A549 (cell line): Measurements from ENCODE around the gene ELMO2. TPM values are rescaled to one million over a fixed set of nuclear protein-coding genes. Genes with fewer than 3 reads are reported as not detected.

Experiments used
- ATAC-seq, 2 experiments: fragments of 200-7000 bp in 1 of 2; fragments of >200 bp in 1 of 2; cut with Nextera tagmentation in 1 of 2; cut with Tn5 transposase in 1 of 2; 3 replicates each; pipeline versions ENCODE4 v1.8.0 to v1.9.1; 2018 to 2020; ENCODE audit warnings: mild to moderate bottlenecking in 1 of 2, moderate library complexity in 1 of 2
- CTCF ChIA-PET: fragments of 300-600 bp; sonication (Branson Sonifier 250); formaldehyde crosslinking; extraction: SDS; loops from one replicate; lab custom pipeline; 2021; ENCODE audit warnings: antibody characterized with exemption, inconsistent platforms; lab: Yijun Ruan, JAX
- POLR2A ChIA-PET: fragments of 350-600 bp; formaldehyde crosslinking; extraction: SDS; loops from one replicate; lab custom pipeline; 2021; ENCODE audit warnings: antibody characterized with exemption, inconsistent platforms; lab: Yijun Ruan, JAX
- DNase-seq, 2 experiments: peaks; one replicate each; pipeline versions ENCODE4 v3.0.0 to v3.0.0-alpha.2; 2011 to 2016; ENCODE audit warnings: low read depth in 1 of 2, low spot score in 1 of 2
- FAIRE-seq: peaks from 2 replicates; lab custom pipeline; 2011; peaks lifted over from hg19 to GRCh38; lab: Jason Lieb, UNC
- H3K27ac ChIP-seq, 2 experiments: fragments of >200 bp; sonication (Bioruptor Twin); formaldehyde crosslinking; 3 replicates each; pipeline ENCODE4 v1.5.1; 2016 to 2017
- H3K4me1 ChIP-seq: fragments of >200 bp; sonication (Bioruptor Twin); formaldehyde crosslinking; 3 replicates; pipeline ENCODE4 v1.6.1; 2016
- H3K4me2 ChIP-seq: fragments of >200 bp; sonication (Bioruptor Twin); formaldehyde crosslinking; 3 replicates; pipeline ENCODE4 v1.6.1; 2016
- H3K4me3 ChIP-seq: fragments of >200 bp; sonication (Bioruptor Twin); formaldehyde crosslinking; 3 replicates; pipeline ENCODE4 v1.5.1; 2016
- H3K9me3 ChIP-seq: fragments of >200 bp; sonication (Bioruptor Twin); formaldehyde crosslinking; 3 replicates; pipeline ENCODE4 v1.6.1; 2016
- CHD2 ChIP-seq: fragments of 150-350 bp; IDR thresholded peaks from 2 replicates; pipeline ENCODE4 v1.6.1; 2014; ENCODE audit warnings: low read length; ENCODE audit not compliant: partially characterized antibody
- EHF ChIP-seq: fragments of 250-450 bp; sonication (Bioruptor Pico); IDR thresholded peaks from 2 replicates; pipeline ENCODE4 v1.5.0; 2020; ENCODE audit warnings: mild to moderate bottlenecking
- EP300 ChIP-seq, 2 experiments: fragments of >200 bp; sonication (Bioruptor Twin); formaldehyde crosslinking; IDR thresholded peaks; 2 replicates in 1 of 2; 3 replicates in 1 of 2; pipeline ENCODE4 v1.6.1; 2016 to 2017
- FOSB ChIP-seq: fragments of 250-450 bp; sonication (Bioruptor Pico); IDR thresholded peaks from 2 replicates; pipeline ENCODE4 v1.5.0; 2020; ENCODE audit warnings: mild to moderate bottlenecking, moderate library complexity
- FOXS1 ChIP-seq: fragments of 250-450 bp; sonication (Bioruptor Pico); IDR thresholded peaks from 2 replicates; pipeline ENCODE4 v1.5.0; 2020; ENCODE audit warnings: mild to moderate bottlenecking, moderate library complexity
- GATA3 ChIP-seq: IDR thresholded peaks from 2 replicates; pipeline ENCODE4 v1.6.1; 2012; ENCODE audit warnings: borderline replicate concordance
- HOXB5 ChIP-seq: fragments of 250-450 bp; sonication (Bioruptor Pico); IDR thresholded peaks from 2 replicates; pipeline ENCODE4 v1.5.0; 2020; ENCODE audit warnings: mild to moderate bottlenecking, moderate library complexity
- JUNB ChIP-seq: fragments of >200 bp; sonication (Bioruptor Twin); formaldehyde crosslinking; IDR thresholded peaks from 2 replicates; pipeline ENCODE4 v1.6.1; 2016
- MAFK ChIP-seq: fragments of 450-650 bp; IDR thresholded peaks from 2 replicates; pipeline ENCODE4 v1.6.1; 2014; ENCODE audit not compliant: partially characterized antibody
- MAZ ChIP-seq: fragments of 150-350 bp; IDR thresholded peaks from 2 replicates; pipeline ENCODE4 v1.6.1; 2014; ENCODE audit warnings: antibody characterized with exemption, low read depth, low read length, borderline replicate concordance
- NPAS2 ChIP-seq: fragments of 250-450 bp; sonication (Bioruptor Pico); IDR thresholded peaks from 2 replicates; pipeline ENCODE4 v1.8.0; 2022; ENCODE audit warnings: mild to moderate bottlenecking, moderate library complexity, borderline replicate concordance
- NR3C1 ChIP-seq: fragments of >200 bp; sonication (Bioruptor Twin); formaldehyde crosslinking; IDR thresholded peaks from 3 replicates; pipeline ENCODE4 v1.6.1; 2017
- SMC3 ChIP-seq: fragments of >200 bp; sonication (Bioruptor Twin); formaldehyde crosslinking; IDR thresholded peaks from 3 replicates; pipeline ENCODE4 v1.6.1; 2018; ENCODE audit warnings: inconsistent platforms
- TFCP2L1 ChIP-seq: fragments of 250-450 bp; sonication (Bioruptor Pico); IDR thresholded peaks from 2 replicates; pipeline ENCODE4 v1.5.0; 2021; ENCODE audit warnings: mild to moderate bottlenecking
- TP53 ChIP-seq: fragments of 250-450 bp; sonication (Bioruptor Pico); IDR thresholded peaks from 2 replicates; pipeline ENCODE4 v1.5.0; 2021; ENCODE audit warnings: mild to moderate bottlenecking, moderate library complexity
- ZFP36 ChIP-seq: fragments of 450-650 bp; IDR thresholded peaks from 2 replicates; pipeline ENCODE4 v1.6.1; 2014; ENCODE audit warnings: borderline replicate concordance; ENCODE audit not compliant: partially characterized antibody
- ZNF302 ChIP-seq: fragments of 250-450 bp; sonication (Bioruptor Pico); IDR thresholded peaks from 2 replicates; pipeline ENCODE4 v1.9.0; 2021; ENCODE audit warnings: inconsistent platforms, mild to moderate bottlenecking, moderate library complexity
- WGBS: methylation state at CpG from one replicate; pipeline ENCODE4 v1.1.6; 2017; ENCODE audit errors: missing lambda C conversion rate; 5-methylcytosine and 5-hydroxymethylcytosine counted together
- polyA plus RNA-seq, 4 experiments: library from polyadenylated mRNA; depleted of rRNA in 3 of 4; stranded (reverse); fragments of >200 nt; fragmentation: RNase III in 1 of 4; extraction: RNeasy Plus Mini Kit Qiagen cat#74134 plus additional on column Dnase treatment in 1 of 4; gene quantifications; 2 replicates in 3 of 4; 3 replicates in 1 of 4; pipeline ENCODE4 v1.2.3, GENCODE V29; 2011 to 2017
- TF ChIP-seq, protein P1 (sequence below): fragments of 250-450 bp; sonication (Bioruptor Pico); IDR thresholded peaks from 2 replicates; pipeline ENCODE4 v1.5.0; 2020; ENCODE audit warnings: low read depth, mild to moderate bottlenecking, moderate library complexity

The ELMO2 gene
- polyA plus RNA-seq, 2 of the 4 experiments (the other 2 are of a cell fraction), result 23.4 to 25.1 TPM

DNA sequence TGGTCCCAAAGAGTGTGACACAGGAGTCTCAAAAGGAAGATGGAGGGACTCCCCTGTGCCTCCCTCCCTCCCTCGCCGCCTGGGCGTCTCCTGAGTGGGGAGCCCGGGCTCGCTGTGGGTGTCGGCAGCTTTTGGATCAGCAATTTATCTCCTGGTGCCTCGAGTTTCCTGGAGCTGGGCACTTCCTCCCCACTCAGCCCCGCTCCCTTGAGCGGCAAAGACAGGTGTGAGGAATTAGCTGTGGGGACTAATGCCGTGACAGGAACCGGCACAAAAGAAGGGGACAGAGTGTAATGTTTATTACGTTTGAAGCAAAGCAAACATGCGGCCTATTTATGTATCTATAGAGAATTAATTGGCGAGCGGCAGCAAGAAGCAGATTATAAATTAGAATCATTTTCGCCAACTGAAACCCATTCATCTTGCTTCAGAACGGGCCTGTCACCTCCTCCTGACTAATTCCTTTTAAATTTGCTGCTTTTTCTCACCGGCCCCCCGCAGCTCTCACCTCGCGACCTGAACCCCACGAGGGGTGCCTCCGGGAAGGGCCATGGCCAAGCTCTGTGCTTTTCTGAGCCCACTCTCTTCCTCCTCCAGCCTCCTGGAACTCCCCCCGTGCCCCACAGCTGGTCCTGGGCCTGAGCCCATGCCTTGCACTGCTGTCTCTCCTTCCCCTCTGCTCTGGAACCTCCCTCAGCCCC, 89.3 kb downstream of the ELMO2 start:
- no peaks in the 10 kb centered on the region; the same call in 2 of the 3 replicates for H3K4me1 ChIP-seq
- WGBS, result 75% methylated on average over 23 of the region's 24 CpGs
- TF ChIP-seq CHD2 (no peak), FOSB (CRISPR knock-in tag) (no peak), HOXB5 (CRISPR knock-in tag) (no peak), ZNF302 (CRISPR knock-in tag) (no peak), TP53 (CRISPR knock-in tag) (no peak), MAZ (no peak), EP300 (IDR thresholded peaks at IDR 0.05) (no peak), TFCP2L1 (no peak), EHF (CRISPR knock-in tag) (no peak), GATA3 (no peak), NPAS2 (no peak), ZFP36 (no peak), SMC3 (no peak), JUNB (no peak), MAFK (no peak), FOXS1 (no peak), NR3C1 (no peak)
- TF ChIP-seq, protein P1, sequence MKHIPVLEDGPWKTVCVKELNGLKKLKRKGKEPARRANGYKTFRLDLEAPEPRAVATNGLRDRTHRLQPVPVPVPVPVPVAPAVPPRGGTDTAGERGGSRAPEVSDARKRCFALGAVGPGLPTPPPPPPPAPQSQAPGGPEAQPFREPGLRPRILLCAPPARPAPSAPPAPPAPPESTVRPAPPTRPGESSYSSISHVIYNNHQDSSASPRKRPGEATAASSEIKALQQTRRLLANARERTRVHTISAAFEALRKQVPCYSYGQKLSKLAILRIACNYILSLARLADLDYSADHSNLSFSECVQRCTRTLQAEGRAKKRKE (CRISPR knock-in tag), result no peak
- DNase-seq (no peak), ATAC-seq (no peak), FAIRE-seq (no peak)
- ChIA-PET POLR2A (no interaction called here), CTCF (interaction anchor here (0.7 to 7.3 kb wide), 5 partner anchors 9 to 304 kb away, joined by 3 to 45 read pairs (median 3); partner anchors contain the start of gene CDH22)
- no peak overlapping the region for H3K4me3 ChIP-seq
- no peaks in the 10 kb centered on the region for H3K9me3 ChIP-seq
- H3K27ac ChIP-seq, result no peak overlapping the region
- H3K4me2 ChIP-seq, result no peak overlapping the region

Other genes starting within 250 kb of the ELMO2 start
- not detected in 2 replicates for gene CDH22, start 98.1 kb downstream of the ELMO2 start, polyA plus RNA-seq (2011; rRNA removed)
- 0.03 TPM in 1 of 3 replicates, not detected in the others for gene CDH22, start 98.1 kb downstream of the ELMO2 start, polyA plus RNA-seq (2017; fragmentation: RNase III; extraction: RNeasy Plus Mini Kit Qiagen cat#74134 plus additional on column Dnase treatment)
- gene ZNF334, start 106.9 kb upstream of the ELMO2 start, polyA plus RNA-seq (2011; rRNA removed), result 0.03 TPM in 1 of 2 replicates, not detected in the other
- gene ZNF334, start 106.9 kb upstream of the ELMO2 start, polyA plus RNA-seq (2017; fragmentation: RNase III; extraction: RNeasy Plus Mini Kit Qiagen cat#74134 plus additional on column Dnase treatment), result not detected in 3 replicates
- gene OCSTAMP, start 144.0 kb upstream of the ELMO2 start, polyA plus RNA-seq (2011; rRNA removed), result not detected in 2 replicates
- gene OCSTAMP, start 144.0 kb upstream of the ELMO2 start, polyA plus RNA-seq (2017; fragmentation: RNase III; extraction: RNeasy Plus Mini Kit Qiagen cat#74134 plus additional on column Dnase treatment), result not detected in 3 replicates
- 0.04 TPM in 1 of 2 replicates, not detected in the other for gene SLC13A3, start 244.8 kb upstream of the ELMO2 start, polyA plus RNA-seq (2011; rRNA removed)
- 0.19 TPM in 1 of 3 replicates, not detected in the others for gene SLC13A3, start 244.8 kb upstream of the ELMO2 start, polyA plus RNA-seq (2017; fragmentation: RNase III; extraction: RNeasy Plus Mini Kit Qiagen cat#74134 plus additional on column Dnase treatment)